HG03565 (cell line): ENCODE measurements around the gene UBE3D.

Source experiments
- ATAC-seq: cut with Tn5 transposase; IDR thresholded peaks from one replicate; pipeline ENCODE4 v1.9.1; 2021; ENCODE audit warnings: mild to moderate bottlenecking, moderate library complexity; ENCODE audit not compliant: unreplicated experiment

Gene UBE3D, protein sequence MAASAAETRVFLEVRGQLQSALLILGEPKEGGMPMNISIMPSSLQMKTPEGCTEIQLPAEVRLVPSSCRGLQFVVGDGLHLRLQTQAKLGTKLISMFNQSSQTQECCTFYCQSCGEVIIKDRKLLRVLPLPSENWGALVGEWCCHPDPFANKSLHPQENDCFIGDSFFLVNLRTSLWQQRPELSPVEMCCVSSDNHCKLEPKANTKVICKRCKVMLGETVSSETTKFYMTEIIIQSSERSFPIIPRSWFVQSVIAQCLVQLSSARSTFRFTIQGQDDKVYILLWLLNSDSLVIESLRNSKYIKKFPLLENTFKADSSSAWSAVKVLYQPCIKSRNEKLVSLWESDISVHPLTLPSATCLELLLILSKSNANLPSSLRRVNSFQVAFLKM

DNA sequence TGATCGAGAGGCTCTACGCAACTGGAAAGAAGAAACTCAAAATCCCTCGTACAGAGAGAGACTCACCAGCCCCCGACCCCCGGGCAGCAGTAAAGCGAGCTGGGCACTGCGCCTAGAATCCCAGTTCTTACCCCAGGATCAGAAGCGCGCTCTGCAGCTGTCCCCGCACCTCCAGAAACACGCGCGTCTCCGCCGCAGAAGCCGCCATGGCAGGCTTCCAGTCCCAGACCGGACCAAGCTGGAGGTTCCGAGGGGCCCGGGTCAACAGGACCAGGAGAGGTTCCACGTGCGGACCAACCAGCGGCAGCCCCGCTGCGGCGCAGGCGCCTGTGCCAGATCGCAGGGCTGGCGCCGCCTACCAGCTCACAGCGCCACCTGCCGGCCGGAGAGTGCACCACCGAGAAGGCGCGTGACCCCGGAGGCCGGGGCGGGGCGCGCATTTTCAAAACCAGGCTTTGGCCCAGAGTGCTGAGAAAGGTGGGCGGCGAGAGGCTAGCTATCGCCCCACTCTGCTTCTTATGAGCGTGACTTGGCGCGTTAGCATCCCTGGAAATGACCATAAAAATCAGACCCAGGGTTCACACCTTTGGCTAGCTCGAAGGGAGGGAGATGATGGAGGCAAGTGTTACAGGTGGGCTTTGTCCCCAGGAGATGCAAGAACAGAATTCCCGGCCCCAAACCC, at the start of gene UBE3D:
UBE3D (minus strand) TSS at position 331 of the 682 bp plus-strand sequence; CDS start at position 208, 123 bp downstream.
- ATAC-seq, result peak; percentile 62

DNA sequence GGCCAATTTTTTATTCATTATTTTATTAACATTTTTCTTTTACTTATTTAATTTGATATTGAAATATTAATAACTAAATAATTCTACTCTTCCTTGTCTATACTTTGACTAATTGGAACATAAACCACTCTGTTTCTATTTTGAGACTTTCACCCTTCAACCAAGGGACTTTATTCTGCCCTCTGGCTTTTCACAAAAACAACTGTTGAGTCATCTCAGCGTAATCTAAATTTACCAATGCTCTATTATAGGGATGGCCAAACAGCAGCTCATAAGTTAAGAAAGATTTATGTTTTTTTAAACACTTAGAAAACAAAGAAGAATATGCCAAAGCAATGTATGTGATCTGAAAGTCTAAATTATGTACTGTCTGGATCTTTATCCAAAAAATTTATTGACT, 48.5 kb upstream of the UBE3D start:
- ATAC-seq, result no peak

DNA sequence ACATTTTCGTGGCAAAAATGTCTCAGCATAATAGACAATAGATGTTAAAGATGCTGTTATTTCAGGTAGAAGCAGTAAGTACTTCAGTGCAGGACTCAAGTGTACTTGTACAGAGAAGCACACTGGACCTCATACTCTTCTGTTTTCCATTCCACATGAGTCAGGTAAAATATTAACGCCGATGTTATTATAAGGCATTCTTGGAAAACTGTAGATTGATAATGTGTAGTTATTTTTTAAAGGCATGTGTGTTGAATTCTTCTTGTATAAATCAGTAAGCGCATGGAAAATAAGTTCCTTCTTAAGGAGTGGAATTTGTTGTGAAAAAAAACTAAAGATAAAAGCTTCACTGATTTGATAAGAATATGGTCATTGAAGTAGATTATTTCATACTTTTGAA, 47.6 kb upstream of the UBE3D start:
- no peak for ATAC-seq

DNA sequence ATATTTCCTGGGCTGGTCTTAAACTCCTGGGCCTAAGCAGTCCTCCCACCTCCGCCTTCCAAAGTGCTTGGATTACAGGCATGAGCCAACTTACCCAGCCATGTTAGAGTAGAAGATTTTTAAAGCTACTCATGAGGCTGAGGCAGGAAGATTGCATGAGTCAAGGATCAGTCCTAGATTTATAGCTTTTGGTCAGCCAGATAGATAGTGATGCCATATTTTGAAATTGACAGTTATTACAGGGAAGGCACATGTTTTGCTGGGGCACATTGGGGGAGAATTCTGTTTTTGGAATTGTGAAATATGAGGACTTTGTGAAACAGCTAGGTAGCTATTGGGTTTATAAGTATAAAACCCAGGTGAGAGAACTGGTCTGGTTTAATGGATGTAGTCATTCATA, 42.7 kb upstream of the UBE3D start:
- ATAC-seq, result no peak

DNA sequence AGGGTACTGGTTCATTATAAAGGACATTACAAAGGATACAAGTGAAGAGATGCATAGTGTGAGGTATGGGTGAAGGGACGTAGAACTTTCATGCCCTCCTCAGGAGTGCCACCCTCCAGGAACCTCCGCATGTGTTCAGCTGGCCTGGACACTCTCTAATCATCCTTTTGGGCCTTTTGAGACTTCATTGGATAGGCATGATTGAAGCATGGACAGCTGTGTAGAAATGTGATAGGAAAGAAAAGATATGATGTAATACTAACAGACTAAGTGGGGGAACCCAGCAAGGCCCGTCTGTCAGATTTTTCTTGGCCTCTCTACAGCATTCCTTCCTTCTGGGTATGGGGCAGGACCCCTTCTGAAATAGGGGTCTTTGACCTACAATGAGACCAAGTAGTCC, 32.9 kb upstream of the UBE3D start:
- ATAC-seq, result no peak

DNA sequence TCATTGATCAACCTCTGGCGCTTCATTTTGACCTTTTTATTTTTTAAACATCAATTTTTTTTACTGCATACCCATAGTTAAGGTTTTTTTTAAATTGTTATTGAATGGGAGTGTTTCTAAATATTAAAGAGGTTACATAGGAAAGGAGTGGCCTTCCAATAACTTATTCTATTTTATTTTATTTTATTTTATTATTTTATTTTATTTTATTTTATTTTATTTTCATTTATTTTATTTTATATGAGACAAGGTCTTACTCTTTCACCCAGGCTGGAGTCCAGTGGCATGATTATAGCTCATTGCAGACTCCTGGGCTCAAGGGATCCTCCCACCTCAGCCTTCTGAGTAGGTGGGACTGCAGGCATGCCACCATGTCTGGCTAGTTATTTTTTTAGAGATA, 32.0 kb upstream of the UBE3D start:
- no peak for ATAC-seq

DNA sequence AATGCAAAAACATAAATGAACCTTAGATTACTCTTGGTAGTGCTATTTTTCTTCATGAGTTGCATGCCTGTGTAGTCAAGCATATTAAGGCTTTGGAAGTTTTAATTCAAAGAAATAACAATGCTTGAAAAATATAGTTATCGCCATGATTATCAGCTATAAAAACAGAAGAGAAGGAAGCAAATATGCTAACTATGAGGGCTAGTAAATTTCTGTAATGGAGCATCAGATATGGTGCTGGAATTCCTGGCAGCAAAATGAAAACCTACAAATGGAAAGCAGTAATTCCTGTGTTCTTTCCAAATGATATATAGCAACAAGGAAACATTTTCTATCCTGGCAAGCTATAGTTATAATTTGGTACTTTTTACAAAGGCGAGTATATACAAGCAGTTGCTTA, 31.6 kb upstream of the UBE3D start:
- ATAC-seq, result no peak

DNA sequence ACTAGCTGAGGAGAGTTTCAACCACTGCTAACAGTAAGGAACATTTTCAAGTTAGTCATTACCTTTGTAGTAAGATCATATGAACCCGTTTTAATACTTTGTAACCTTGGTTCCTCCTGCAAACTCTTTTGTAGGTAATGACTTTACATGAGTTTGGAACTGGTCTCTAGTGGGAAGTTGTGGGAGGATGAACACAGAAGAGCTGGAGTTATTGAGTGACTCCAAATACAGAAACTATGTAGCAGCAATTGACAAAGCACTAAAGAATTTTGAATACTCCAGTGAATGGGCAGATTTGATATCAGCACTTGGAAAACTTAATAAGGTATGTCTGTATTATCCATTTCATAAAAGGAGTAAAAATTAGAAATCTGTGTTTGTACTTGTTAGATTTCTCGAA, 31.1 kb upstream of the UBE3D start:
- ATAC-seq, result no peak

DNA sequence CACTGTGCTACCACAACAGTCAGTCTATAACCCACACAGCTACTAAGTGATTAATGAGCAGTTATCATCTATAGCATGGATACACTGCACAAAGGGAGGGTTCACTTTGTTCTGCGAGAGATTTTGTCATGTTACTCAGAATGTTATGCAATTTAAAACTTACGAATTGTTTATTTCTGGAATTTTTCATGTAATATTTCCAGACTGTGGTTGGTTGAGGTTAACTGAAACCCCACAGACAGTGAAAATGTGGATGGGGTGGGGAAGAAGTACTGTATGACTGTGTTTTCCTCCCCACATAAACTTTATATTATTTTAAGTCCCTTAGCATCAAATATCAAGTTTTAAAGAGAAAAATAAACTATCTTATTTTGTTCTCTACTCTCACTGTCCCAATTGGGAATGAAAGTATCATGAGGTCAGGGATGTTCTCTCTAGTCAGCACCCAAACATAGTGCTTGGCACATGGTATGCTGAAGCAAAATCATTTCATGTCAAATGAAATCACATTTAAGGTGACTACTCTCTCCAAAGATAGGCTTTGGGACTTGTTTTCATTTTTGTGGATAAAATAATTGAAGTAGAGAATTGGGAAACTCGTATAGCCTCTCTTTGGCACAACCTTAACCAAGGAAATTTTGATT, 27.2 kb upstream of the UBE3D start:
- no peak for ATAC-seq

DNA sequence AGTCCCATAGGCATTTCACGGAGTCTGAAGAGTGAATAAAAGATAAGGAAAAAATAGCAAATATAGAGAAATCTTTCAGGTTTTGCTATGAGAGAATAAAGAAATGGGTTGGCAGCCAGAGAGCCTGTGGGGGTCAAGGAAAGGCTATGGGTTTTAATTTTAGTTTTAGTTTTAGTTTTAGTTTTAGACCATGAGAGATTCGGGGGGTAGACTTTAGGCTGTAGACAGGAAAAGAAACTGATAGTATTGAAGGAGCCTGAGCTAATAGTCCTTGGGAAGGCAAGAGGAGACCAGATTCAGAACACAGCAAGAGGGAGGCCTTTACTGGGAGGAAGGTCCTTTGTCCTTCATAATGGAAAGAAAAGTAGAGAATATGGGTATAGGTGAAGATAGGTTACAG, 21.1 kb upstream of the UBE3D start:
- ATAC-seq, result peak; percentile 99

DNA sequence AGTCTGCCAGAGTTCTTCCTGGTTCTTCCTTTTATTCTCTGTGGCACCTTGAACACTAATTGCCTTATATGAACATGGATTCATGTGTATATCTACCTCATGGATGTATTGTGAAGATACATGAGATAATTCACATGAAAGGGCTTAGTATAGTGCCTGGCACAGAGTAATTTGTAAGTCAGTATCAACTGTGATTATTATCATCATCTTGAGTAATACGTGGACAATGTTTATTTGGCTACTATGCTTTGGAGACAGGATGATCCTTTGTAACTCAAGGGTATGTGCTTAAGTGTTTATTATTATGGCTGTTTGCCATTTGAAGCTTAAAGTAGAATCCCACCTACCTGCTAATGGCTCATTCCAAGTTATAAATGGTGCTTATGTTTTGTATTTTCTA, 17.8 kb upstream of the UBE3D start:
- no peak for ATAC-seq

DNA sequence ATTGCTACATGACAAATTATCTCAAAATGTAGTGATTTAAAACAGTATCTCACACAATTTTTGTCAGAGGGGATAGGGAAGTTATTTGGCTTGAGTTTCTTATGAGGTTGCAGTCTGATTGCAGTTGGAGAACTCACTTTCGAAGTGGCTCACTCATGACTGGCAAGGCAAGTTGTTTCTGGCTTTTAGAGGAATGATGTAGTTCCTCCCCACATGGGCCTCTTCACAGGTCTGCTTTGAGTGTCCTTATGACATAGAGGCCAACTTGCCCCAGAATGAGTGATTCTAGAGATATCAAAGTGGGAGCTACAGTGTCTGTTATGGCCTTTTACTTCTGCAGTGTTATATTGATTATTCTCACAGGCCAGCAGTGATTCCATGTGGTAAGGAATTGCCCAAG, 8.0 kb upstream of the UBE3D start:
- no peak for ATAC-seq

DNA sequence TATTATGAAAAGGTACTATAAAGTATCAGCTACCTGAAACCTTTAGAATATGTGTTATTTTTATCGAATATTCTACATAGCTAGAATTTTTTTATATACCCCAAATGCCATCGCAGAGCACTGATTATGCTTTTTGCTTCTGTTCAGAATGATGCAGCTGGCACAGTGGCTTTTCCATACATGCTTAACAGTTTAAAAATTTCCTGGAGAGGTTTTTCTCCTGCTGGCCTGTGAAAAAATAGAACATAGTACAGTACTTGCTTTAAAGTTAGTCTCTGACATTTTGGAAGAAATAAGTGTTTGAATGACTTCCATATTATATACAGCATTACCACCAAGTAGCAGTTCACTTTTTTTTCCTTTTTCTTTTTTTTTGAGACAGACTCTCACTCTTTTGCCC, 7.1 kb upstream of the UBE3D start:
- ATAC-seq, result no peak

DNA sequence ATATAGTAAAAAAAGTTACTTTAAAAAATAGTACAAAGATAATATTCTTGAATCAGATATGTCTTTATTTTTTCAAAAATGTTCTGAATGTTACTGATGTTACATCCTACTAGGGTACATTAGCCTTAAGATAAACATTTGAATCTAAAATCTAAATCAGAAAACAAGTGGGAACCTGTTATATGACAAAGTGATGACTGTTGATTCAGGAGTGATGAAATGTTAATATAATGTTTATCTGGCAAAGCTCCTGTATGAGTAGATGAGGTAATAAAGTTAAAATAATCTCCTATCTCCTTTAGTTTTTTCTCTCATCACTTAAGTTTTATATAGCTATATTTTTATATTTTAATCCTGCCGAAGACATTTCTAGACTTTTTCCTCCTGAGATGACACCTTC, 6.1 kb upstream of the UBE3D start:
- no peak for ATAC-seq

DNA sequence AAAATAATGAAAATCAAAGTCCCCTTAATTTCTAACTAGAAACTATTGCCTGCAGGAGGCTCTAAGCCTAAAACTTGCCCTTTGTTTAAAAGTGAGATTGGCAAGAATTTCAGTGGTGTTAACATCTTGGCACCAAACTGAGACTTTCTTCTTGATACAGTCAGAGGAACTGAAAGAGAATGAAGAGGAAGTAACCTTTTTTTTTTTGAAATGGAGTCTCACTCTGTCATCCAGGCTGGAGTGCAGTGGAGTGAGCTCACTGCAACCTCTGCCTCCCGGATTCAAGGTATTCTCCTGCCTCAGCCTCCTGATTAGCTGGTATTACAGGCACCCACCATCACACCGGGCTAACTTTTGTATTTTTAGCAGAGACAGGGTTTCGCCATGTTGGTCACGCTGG, 5.4 kb upstream of the UBE3D start:
- peak; percentile 55 for ATAC-seq

DNA sequence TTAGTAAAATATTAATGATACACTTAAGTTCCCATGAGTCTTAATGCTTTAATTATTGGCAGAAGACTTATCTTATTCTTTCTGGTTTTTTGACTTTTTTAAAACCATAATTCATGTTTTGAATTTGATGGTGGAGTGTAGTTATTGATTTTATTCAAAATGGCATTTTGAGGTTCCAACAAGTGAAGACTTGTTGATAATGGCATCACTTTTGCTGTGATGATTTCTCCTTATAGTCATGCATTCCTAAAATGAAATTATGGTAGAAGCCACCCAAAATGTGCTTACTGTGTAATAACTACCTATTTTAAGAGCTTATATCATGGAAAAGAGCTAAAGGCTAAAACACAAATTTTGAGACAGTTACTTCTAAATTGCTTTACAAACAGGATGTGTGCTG, 4.0 kb upstream of the UBE3D start:
- ATAC-seq, result no peak

DNA sequence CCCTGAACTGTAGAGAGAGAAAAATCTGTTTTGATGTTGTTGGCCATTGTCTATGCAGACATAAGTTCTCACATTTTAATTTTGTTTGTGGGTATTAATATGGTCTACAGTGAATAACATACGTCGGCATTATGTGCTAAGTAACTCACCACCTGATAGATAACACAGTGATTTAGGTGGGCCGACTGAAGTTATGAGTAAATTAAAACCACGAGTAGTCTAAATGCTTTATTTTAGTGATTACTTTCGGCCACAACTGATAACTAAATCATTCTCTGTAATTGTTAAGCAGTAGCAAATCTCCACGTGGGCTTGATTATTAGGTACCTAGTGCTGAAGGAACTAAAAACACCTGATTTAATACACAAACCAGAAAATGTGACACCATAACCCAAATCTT, 3.0 kb upstream of the UBE3D start:
- no peak for ATAC-seq

DNA sequence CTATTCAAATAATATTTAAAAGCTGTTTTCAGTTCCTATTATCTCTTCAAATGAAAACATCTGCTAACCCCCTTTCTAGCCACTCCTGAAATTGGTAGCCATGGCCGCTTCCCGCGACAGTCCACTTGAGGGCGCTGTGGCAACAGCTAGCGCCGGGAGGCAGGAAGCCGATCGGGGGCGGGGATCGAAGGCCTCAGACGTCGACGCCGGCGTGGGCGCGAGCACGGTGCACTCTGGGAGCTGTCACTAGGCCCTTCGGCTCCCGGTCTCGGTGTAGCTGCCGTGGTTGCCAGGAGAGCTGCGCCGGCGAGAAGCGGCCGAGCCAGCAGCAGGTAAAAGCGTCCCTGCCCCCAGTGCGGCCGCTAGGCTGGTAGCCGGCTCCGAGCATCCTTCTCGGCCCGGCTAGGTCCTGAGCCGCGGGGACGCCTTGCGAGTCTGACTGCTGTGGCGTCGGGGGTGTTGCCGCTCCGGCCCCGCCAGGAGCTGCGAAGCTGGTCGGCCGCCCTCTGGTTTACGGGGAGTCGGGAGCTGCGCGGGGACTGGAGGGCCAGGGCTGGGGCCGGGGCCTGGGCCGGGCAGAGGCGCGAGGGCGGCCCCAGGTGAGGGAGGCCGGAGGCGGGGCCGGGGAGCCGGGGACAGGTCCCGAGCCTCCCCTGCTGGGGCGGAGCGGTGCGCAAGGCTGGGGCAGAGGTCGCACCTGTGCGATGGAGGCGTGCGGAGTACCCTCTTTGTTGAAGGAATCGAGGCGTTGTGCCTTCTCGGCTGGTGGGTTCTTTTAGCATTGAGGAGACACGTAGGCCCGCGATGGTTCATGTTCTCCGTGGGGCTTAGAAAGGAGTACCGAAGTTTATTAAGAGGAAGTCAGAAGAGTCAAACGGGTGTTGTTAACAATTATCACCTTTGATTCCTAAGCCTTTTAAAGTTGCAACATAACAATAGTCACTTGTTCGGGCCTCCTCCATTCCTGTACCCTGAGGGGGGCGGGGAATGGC, 2.1 kb upstream of the UBE3D start, which contains the start of gene DOP1A:
DOP1A (plus strand) TSS at position 224 of the 992 bp plus-strand sequence. CDS start 29,307 bp downstream, outside the sequence.
- peak; percentile 74 for ATAC-seq

DNA sequence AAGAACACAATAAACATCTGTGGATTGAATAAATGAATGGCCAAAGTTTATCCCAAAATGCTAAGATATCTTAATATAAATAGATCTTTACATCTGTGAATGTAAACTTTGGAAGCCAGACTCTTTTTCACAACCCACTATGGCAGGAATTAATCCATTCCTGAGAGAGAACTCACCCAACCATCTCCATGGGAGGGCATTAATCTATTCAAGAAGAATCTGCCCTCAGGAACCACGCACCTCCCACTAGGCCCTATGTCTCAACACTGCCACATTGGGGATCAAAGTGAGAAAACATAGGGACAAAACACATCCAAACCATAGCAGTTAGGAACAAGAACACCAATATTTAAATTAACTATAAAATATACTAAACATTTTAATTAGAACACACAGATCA, 3.4 kb downstream of the UBE3D start:
- no peak for ATAC-seq

DNA sequence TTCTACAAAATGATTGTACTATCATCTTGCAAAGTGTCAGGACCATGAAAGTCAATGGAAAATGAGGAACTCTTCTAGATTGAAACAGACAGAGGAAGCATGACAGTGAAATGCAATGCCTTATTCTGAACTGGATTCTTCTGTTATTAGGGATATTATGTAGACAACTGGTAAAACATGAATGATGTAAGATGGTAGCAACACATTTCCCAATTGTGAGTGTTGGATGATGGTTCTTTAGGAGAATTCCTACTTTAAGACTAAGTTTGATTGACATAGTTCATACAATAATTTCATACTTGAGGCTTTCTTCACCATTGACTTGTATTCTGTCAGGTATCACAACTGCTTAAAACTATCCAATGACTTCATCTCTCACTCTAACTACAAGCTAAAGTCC, 4.5 kb downstream of the UBE3D start:
- ATAC-seq, result no peak
